HG03139 (cell line): ENCODE results near the gene EHD4.

Experiments used
- ATAC-seq: cut with Tn5 transposase; IDR thresholded peaks from one replicate; pipeline ENCODE4 v1.9.1; 2021; ENCODE audit not compliant: unreplicated experiment

Gene EHD4

DNA sequence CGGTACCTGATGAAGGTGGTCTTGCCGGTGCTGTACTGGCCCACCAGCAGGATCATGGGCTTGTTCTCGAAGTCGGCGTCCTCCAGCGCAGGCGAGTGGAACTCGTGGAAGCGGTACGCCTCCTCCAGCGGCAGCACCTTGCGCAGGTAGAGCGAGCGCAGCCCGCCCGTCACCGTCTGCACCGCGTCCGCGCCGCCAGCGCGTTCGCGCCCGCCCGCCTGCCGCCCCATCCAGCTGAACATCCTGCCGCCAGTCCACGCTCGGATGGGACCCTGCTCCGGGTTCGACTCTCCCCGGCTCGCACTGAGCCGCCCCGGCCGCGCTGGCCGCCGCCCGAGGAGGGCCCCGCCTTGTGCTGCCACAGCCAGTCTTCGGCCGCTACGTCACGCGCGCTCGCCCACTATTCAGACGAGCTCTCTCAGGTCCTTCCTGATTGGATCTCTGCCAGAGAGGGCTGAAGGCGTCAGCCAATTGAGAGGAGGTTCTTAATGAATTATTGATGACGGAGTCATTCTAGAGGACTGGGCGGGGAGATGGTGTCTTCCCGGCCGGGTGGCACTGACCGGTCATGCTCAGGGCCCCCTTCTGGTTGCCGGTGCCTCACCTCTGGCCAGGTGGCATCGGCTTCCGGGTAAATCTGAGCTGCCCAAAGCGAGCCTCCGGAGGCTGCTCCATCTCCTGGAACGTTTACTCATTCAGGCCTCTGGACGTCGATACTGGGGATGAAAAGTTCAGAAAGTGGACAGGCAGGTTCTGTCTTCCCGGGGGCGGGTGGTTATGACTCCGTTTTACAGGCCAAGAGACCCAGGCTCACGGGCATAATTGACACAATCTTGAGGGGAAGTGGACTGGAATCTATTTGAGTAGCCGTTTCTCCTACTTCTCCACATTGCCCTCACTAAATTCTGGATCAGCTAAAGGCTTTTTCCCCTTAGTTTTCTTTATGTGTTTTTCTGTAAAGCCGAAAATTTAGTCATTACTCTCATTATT is at the start of gene EHD4:
Gene EHD4, minus strand, starts transcription at position 305 of the 990 bp plus-strand sequence. Its CDS starts 63 bp downstream, at position 242.
- peak; percentile 72 for ATAC-seq

DNA sequence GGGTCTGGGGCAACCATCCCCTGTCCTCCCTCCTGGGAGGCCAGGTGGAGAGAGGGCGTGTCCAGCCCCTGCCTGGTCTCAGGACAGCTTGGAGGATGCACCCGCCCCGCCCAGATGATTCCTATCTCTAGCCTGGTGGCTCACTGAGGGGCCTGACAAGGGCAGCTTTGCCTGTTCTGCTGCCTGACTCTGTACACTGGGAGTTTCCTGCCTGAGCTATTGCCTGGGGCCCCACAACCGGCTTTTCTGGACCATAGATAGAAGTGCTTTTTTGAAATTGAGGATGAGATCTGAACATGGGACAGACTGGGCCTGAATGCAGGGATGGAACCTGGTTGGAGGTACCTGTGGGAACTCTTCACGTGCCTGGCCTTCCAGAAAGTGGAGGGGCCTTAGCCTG is 49.2 kb upstream of the EHD4 start:
- no peak for ATAC-seq

DNA sequence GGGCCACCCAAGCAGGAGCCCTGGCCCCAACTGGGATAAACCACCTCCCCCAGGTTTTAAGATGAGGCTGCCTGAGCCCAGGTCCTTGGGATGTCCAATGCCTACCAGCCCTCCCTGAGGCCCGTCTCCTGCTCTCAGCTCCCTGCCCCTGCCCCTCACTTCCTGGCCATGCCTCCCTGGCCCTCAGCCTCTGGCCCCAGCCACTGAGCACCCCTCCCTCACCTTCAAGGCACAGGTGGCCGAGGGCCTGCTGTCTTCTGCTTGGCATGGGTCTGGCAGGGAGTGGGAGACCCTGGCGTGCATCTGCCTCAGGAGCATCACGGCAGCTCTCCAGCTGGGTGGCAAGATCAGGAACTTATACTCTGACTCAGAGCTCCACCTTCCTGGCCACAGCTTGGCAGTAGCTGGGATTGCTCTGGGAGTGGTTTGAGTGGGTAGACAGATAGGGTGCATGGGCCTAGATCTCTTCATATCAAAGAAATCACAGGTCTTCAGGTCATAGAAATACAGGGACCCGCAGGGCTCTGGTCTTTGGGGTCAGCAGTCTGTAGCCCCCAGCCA is 48.4 kb upstream of the EHD4 start, which contains the start of gene PLA2G4E:
Gene PLA2G4E, minus strand, starts transcription at position 330 of the 561 bp plus-strand sequence. Its CDS starts 12 bp downstream, at position 318.
- ATAC-seq = no peak

DNA sequence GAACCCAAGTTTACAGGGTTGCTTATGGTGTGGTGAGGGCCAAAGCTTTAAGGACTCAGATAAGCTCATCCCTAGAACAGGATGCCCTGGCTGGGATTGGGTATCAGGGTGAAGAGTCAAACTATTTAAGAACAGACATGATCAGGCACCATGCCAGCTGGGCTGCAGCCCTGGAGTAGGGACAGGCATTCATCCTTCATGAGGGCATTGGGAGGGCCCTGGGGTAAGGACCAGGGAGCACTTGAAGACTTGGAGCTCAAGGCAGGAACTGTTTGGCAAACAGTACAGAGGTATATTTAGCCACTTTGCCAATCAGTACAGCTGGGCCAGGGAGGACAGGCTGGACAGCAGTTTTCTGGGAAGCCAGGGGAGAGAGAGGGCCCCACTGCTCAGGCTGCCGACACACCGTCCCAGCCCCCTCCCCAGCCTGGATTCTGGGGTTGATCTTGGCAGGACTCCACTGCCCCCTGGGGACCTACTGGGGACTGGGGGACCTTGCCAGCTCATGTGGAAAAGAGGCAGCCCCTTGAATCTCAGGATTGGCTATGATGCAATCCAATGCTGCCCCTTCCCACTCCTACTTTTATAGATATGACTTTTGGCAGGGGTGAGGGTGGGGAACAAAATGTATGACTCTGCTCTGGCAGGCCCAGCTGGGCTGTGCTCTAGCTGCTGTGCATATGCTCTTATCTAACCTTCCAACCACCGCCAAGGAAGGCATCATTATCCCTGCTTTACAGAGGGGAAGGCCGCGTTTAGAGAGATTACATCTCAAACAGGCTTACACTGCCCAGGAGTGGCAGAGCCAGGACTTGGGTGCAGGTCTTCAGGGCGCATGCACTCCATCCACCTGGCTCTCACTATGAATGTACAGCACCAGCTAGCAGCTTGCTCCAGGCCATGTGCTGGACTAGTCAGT is 46.2 kb upstream of the EHD4 start:
- ATAC-seq = no peak

DNA sequence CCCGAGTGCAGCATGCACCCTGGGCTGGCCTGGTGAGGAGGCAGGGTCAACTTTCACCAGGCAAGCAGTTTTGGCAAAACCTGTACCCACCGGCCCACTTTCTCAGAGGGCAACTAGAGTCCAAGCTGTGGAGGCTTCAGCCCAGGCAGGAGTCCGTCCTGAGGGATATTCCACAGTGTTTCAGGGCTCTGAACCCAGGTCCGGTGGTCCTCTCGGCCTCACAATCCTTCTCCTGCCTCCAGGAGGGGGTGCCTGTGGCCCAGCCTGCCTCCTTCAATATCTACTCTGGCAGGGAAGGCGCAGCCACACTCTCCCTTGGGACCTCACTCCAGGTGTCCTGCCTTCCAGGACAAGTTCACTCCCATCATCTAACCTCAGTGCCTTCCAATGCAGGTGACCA is 44.6 kb upstream of the EHD4 start:
- no peak for ATAC-seq

DNA sequence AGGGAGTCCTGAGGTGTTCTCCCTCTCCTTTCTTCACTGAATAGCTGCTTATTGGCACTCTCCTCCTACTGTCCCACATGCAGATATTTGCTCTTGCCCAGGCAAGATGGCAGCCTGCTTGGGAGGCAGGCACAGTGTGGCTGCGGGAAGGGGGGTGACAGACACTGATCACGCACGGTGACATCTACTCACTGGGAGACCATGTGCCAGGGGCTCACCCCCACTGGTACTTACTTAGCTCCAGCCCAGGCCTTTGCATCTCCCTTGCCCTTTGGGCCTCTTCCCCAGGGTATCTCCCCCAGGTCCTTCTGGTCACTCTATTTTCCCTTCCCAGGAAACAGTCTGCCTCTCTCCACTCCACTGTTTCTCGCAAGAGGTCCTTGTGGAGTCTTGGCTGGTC is 42.0 kb upstream of the EHD4 start:
- ATAC-seq = no peak

DNA sequence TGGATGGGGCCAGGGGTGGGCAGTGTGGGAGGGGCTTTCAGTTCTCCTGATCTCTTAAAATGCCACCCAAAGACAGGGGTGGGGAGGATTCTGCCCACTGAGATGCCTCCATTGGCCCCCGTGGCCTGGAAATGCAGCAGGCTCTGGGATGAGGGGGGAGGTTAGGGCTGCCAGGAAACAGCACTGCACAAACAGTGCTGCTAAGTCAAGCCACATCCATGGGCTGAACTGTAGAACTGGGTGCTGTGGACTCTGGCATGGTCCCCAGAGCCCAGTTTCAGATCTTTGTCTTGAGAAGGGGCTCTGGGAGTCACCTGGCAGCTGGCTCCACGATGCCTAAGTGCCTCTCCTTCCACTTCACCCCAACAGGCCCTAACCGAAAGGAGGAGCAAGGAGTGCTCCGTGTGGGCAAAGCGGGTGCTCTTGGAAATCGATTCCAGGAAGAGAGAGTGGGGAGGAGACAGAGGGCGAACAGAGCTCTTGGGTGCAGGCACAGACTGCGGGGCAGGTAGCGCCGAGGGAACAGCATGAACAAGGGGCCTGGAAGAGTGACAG is 40.6 kb upstream of the EHD4 start:
- no peak for ATAC-seq

DNA sequence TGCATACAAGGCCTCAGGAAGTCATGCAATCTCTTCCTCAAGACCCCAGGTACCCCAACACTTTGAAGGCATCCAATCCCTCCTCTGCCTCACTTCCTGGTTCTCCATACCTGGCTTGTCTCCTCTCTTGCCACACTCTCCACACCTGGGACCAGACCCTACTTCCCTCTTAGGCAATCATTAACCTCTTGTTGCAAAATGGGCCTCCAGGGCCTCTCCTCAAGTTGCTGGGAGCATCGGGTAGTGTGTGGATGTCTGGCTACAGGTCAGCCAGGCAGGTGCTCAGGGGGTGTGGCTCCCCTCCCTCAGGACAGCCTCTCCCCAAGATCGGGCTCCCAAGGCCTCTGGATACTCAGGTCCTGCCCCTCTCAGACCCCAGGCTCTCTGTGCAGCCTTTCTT is 39.9 kb upstream of the EHD4 start:
- ATAC-seq = no peak

DNA sequence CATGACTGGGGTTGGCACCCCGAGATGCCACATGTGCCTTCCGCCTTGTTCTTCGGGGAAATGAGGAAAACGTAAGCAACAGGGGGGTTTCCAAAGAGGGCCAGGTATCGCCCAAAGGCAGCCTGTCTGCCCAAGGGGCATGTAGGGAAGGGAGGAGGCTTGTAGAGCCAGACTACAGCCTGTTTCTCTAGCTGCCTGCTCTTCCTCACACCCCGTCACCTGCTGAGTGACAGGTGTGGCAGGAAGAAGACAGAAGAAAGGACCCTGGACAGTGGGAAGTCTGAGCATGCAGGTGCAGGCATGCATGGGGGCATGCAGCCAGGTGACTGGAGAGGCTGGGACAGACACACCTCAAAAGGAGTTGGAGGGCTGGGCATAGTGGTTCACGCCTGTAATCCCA is 38.7 kb upstream of the EHD4 start:
- no peak for ATAC-seq

DNA sequence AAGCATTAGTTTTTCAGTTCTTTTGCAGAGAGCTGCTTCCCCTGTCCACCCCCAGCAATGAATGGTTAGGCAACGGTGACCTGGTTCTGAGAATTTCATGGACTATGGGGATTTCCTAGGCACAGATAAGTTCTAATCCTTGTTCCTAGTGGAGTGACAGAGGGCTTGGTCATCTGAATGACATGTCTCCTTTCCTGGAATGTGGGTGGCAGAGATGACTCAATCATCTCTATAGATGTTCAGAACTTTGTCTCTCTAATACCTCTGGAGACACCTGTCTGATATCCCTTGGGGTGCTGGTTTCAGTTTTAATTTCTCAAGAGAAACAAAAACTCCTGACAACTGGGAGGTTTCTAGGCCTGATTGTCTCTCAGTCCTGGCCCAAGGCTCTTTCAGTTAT is 38.1 kb upstream of the EHD4 start:
- ATAC-seq = no peak

DNA sequence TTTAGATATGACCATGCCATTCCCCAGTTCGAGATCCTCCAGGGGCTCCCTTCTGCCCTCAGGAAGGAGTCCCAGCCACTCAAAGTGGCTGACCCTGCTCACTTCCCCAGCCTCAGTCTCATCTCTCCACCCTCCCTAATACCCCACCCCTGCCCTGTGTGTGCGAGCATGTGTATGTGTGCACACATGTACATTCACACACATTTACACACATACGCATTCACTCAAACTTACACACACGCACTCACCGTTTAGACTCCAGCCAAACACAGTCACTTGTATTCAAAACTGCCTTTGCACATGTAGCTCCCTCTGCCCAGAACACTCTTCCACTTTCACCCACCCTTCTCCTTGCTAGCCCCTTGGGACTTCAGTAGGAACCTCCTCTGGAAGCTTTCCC is 37.1 kb upstream of the EHD4 start:
- no peak for ATAC-seq

DNA sequence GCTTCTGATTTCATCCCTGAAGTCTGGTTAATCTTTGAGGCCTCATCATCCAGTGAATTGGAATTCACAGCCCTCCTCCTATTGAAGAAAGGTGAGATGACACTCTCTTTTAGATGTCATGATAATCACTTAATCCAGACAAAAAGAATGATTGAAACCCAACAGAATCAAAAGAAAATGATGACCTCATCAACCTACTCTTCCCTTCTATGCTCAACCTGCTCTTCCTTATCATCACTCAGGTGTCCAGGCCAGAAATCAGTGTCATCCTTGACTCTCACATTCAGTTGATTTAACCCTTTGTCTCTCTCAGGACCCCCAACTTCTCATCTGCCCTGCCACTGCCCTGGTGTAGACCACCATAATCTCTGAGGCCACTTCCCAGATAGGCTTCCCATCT is 36.7 kb upstream of the EHD4 start:
- no peak for ATAC-seq

DNA sequence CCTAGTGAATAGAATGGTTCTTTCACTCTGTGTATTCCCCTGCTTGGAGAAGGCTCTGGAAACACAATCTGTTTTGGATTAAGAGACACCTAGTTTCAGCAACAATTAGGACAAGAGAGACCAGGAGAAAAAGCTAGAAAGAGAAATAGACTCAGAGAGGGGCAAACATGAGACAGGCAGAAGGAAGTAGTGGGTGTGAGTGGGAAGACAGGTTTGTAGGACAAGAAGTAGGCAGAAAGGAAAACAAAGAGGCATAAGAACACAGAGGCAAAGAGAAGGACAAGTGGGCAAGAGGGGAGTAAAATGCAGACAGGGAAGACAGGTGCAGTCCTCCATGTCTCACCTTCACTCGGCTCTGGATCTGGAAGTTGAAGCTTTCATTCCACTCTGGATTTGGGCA is 35.0 kb upstream of the EHD4 start:
- ATAC-seq = no peak

DNA sequence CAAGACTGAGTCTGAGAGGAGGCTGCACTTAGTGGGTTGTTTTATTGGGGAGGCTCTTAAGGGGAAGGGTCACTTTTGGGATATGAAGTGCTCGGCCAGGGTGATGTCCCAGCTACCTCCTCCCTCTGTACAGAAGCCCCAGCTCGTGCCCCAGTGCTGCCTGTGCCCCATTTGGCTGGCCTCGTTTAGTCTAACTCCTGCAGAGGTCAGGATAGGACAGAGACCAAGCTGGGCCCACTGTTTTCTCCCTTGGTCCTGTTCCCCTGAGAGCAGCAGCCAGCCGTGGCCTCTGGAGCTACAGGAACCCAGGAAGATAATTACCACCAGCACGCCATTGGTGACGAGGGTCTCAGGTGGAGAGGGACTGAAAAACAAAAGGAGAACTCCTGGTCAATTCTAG is 30.0 kb upstream of the EHD4 start:
- ATAC-seq = no peak

DNA sequence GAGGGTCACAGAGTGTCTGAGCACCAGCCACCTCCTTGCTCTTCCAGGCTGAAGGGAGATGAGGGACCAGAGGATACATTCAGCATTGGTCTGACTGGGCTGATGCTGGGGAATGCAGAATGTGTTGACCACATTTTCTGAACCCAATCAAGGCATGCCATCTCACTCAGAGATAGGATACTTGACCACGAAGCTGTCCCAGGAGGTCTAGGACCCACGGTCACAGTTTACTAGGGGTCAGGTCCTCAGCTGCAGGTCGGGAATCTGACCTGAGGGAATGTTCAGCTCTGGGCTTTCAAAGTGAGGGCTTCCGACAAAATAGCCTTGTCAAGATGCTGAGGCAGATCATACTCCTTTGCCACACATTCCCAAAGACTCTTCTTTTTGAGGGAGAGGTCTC is 28.9 kb upstream of the EHD4 start:
- ATAC-seq = no peak

DNA sequence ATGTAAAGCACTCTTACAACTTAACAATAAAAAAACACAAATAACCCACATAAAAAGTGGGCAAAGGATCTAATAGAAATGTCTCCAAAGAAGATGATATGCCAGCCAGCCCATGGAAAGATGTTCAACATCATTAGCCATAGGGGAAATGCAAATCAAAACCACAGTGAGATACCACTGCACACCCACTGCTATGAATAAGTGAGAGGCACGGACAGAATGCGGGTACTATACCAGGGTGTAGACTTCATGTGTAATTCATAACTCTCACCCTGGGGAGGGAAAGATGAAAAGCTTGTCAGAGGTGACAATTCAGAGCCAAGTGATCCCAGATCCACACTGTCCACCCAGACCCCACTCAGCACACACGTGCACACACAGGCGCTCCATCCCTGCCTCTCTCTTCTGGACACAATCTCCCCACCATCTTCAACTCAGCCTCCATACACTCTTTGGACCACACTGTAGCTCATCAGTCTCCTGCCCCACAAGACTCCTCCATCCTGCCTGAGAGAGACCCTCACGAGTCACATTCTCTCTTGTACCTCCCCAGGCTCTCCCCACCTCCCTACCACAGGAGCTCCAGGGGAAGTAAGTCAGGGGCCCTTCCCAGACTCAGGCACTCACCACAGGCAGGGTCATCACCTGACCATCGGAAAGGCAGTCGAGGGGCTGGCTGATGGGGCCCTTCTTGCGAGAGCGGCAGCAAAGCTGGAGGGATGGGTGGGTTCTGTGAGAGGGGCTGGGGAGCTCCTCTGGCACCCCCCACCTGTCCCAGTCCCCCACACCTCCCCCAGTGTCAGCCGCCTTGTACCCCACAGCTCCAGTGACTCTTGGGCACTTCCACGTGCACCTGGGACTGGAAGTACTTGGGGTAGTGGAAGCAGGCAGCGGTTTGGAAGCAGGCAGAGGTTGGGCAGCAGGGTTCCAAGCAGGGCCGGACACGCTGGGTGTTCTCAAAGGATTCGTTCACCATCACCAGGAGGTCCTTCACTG is 27.2 kb upstream of the EHD4 start:
- no peak for ATAC-seq

DNA sequence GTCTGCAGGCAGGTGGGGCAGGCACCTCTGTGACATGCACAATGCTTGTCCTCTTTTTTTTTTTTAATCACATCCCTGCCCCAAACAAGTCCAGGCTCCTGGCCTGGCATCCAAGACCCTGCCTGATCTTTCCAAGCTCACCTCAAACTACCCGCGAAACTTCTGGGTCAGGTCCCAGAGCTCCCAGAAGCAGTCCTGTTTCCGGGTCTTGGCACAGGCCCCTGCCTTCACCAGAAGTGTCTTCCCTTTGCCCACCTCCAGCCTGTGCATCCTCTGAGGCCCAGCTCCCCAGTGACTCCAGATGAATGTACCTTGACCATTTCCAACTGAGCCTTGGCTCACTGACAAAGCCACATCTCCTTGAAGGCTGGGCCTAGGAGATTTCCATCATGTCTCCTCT is 25.5 kb upstream of the EHD4 start:
- ATAC-seq = no peak

DNA sequence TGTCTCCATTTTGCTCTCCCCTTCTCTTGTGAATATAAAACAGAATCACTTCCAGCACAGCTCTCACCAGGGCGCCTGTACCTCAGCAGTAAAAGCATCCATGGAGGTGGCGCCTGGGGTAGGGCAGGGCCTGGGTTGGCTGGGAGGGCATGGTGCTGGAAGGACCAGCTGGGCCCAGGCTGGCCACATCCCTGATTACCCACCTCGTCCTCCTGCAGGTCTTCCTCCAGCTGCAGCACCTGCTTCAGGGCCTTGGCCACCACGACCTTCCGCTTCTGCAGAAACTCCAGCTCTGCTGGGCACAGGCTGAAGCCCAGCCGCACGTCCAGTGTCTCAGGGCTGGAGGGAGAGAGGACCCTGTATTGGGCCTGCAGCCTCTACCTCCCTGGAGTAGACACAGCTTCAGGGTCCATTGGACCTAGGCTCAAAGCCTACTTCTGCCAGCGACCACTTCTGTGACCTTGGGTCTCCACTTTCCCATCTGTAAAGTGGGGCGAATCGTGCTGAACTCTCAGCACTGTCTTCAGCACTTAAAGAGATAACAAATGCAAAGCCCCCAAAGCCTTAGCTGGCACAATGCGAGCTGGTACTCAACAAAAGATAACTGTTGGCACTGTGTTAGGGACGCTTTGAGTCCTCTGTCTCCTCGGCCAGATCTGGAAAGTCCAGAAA is 24.7 kb upstream of the EHD4 start:
- ATAC-seq = no peak

DNA sequence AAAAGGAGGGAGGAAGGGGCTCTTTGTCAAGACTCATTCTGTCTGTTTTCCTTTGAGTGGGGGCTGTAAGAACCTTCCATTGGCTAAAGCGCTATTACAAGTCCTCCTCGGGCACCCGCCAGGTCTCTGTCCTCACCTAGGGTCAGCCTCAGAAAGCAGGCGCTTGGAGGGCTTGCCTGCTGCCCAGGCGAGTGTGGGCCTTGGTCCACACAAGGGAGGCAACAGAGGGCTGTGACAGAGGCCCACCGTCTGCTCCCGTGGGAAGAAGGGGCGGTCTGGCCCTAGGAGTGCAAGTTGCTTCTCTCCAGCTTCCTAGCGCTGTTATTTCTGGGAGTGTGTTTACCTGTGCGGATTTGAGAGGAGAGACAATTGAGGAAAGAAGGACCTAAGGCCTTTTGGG is 24.0 kb upstream of the EHD4 start:
- no peak for ATAC-seq
